ENCODE results near the gene SPPL2C.

SPPL2C gene

GRCh38 chr17:45826919-45827588, 17.6 kb upstream of the SPPL2C start:
- H3K4me3 ChIP-seq (ENCODE audit: low read length), result no peak overlapping the region
- DNase-seq (ENCODE audit: low read depth, low spot score), result no peak

GRCh38 chr17:45828171-45828570, 16.5 kb upstream of the SPPL2C start:
- DNase-seq (ENCODE audit: low read depth, low spot score), result no peak
- no peak overlapping the region for H3K4me3 ChIP-seq (ENCODE audit: low read length)

GRCh38 chr17:45828582-45829133, 16.0 kb upstream of the SPPL2C start:
- no peak for DNase-seq (ENCODE audit: low read depth, low spot score)
- H3K4me3 ChIP-seq (ENCODE audit: low read length), result no peak overlapping the region

- no peak overlapping the region for H3K4me3 ChIP-seq (ENCODE audit: low read length)
- DNase-seq (ENCODE audit: low read depth, low spot score), result no peak
Measured at GRCh38 chr17:45833920-45834319, 10.8 kb upstream of the SPPL2C start.

GRCh38 chr17:45834471-45835396, 9.9 kb upstream of the SPPL2C start:
- H3K4me3 ChIP-seq (ENCODE audit: low read length), result no peak overlapping the region
- DNase-seq (ENCODE audit: low read depth, low spot score), result no peak

- no peak overlapping the region for H3K4me3 ChIP-seq (ENCODE audit: low read length)
- DNase-seq (ENCODE audit: low read depth, low spot score), result no peak
Measured at GRCh38 chr17:45835481-45835880, 9.2 kb upstream of the SPPL2C start.

GRCh38 chr17:45836047-45837044, 8.3 kb upstream of the SPPL2C start:
- no peak for DNase-seq (ENCODE audit: low read depth, low spot score)
- H3K4me3 ChIP-seq (ENCODE audit: low read length), result no peak overlapping the region

- no peak overlapping the region for H3K4me3 ChIP-seq (ENCODE audit: low read length)
- no peak for DNase-seq (ENCODE audit: low read depth, low spot score)
Measured at GRCh38 chr17:45837187-45837586, 7.5 kb upstream of the SPPL2C start.

GRCh38 chr17:45837603-45838002, 7.1 kb upstream of the SPPL2C start:
- no peak overlapping the region for H3K4me3 ChIP-seq (ENCODE audit: low read length)
- DNase-seq (ENCODE audit: low read depth, low spot score), result no peak

GRCh38 chr17:45838751-45839295, 5.9 kb upstream of the SPPL2C start:
- DNase-seq (ENCODE audit: low read depth, low spot score), result no peak

GRCh38 chr17:45839442-45839841, 5.2 kb upstream of the SPPL2C start:
- DNase-seq (ENCODE audit: low read depth, low spot score), result no peak
- no peak overlapping the region for H3K4me3 ChIP-seq (ENCODE audit: low read length)

More at GRCh38 chr17:45838751-45839295, 5.9 kb upstream of the SPPL2C start:
- H3K4me3 ChIP-seq (ENCODE audit: low read length), result no peak overlapping the region

GRCh38 chr17:45841186-45841585, 3.5 kb upstream of the SPPL2C start:
- no peak for DNase-seq (ENCODE audit: low read depth, low spot score)
- H3K4me3 ChIP-seq (ENCODE audit: low read length), result no peak overlapping the region

- DNase-seq (ENCODE audit: low read depth, low spot score), result no peak
- H3K4me3 ChIP-seq (ENCODE audit: low read length), result no peak overlapping the region
Measured at GRCh38 chr17:45841883-45842525, 2.7 kb upstream of the SPPL2C start.

GRCh38 chr17:45843722-45844121, 959 bp upstream of the SPPL2C start:
- no peak overlapping the region for H3K4me3 ChIP-seq (ENCODE audit: low read length)
- DNase-seq (ENCODE audit: low read depth, low spot score), result no peak

GRCh38 chr17:45845376-45846185, 900 bp downstream of the SPPL2C start:
- no peak overlapping the region for H3K4me3 ChIP-seq (ENCODE audit: low read length)
- DNase-seq (ENCODE audit: low read depth, low spot score), result no peak

GRCh38 chr17:45846223-45846622, 1.5 kb downstream of the SPPL2C start:
- no peak for DNase-seq (ENCODE audit: low read depth, low spot score)
- H3K4me3 ChIP-seq (ENCODE audit: low read length), result no peak overlapping the region

GRCh38 chr17:45846646-45847045, 2.0 kb downstream of the SPPL2C start:
- H3K4me3 ChIP-seq (ENCODE audit: low read length), result no peak overlapping the region
- DNase-seq (ENCODE audit: low read depth, low spot score), result no peak

Data from Jurkat, Clone E6-1 (cell line).